Upper lobe of right lung (tissue), 1 donor: ENCODE results near the gene SCAF8. TPM values are rescaled to one million over a fixed set of nuclear protein-coding genes. Genes with fewer than 3 reads are reported as not detected.
"Not testable (repeated sequence)": the region's sequence is repeated elsewhere in the genome, so short reads cannot be mapped to it uniquely, and the experiment has no call there.

Experiments used
- ATAC-seq: fragments of 200-7000 bp; cut with Tn5 transposase; one replicate; pipeline ENCODE4 v1.9.1; 2020; ENCODE audit warnings: mild to moderate bottlenecking, moderate library complexity
- DNase-seq: peaks from one replicate; pipeline ENCODE4 v3.0.0-alpha.2; 2020
- H3K27ac ChIP-seq: fragments of 200-600 bp; one replicate; pipeline ENCODE4 v1.8.0; 2022
- H3K27me3 ChIP-seq: fragments of 200-600 bp; one replicate; pipeline ENCODE4 v1.8.0; 2022; ENCODE audit warnings: mild to moderate bottlenecking
- H3K36me3 ChIP-seq: fragments of 200-600 bp; one replicate; pipeline ENCODE4 v1.8.0; 2022
- H3K4me1 ChIP-seq: fragments of 200-600 bp; one replicate; pipeline ENCODE4 v1.8.0; 2022
- H3K4me3 ChIP-seq: fragments of 200-600 bp; one replicate; pipeline ENCODE4 v1.8.0; 2022; ENCODE audit warnings: mild to moderate bottlenecking
- H3K9me3 ChIP-seq: fragments of 200-600 bp; one replicate; pipeline ENCODE4 v1.8.0; 2022
- CTCF ChIP-seq: fragments of 200-600 bp; IDR thresholded peaks from one replicate; pipeline ENCODE4 v1.8.0; 2022; ENCODE audit warnings: antibody characterized with exemption
- intact Hi-C: fragments of 100-400 bp; cut with DNase I; formaldehyde crosslinking; loops from one replicate; pipeline ENCODE4 v1.11.0; 2022
- total RNA-seq: library from RNA; stranded (reverse); fragmentation: NEBNext Ultra II Directional; extraction: Animal tissue kit (Norgen Biotek cat#: 25700); gene quantifications from one replicate; pipeline ENCODE4 v1.2.1, GENCODE V29; 2021
- donor health status: DM: no; HTN: yes; CAD: no; lungs with severe emphysema.

Gene SCAF8
- total RNA-seq, 1 donor from 2014 or later, result 38.8 TPM

GRCh38 chr6:154800338-154800737, 67.1 kb downstream of the SCAF8 start:
- no peaks in the 10 kb centered on the region for H3K27me3 ChIP-seq
- H3K4me1 ChIP-seq, result no peaks in the 10 kb centered on the region
- H3K4me3 ChIP-seq, result no peak overlapping the region
- H3K9me3 ChIP-seq, result no peaks in the 10 kb centered on the region
- intact Hi-C loops, result no loop called here
- no peak for ATAC-seq
- no peak for TF ChIP-seq CTCF
- H3K36me3 ChIP-seq, result peaks cover 67% of the 10 kb centered on the region
- DNase-seq, result no peak
- H3K27ac ChIP-seq, result no peak overlapping the region

GRCh38 chr6:154805288-154805911, 72.2 kb downstream of the SCAF8 start:
- H3K36me3 ChIP-seq, result peaks cover 78% of the 10 kb centered on the region
- TF ChIP-seq CTCF, result peak; percentile 53
- peak; percentile 69 for ATAC-seq
- no peaks in the 10 kb centered on the region for H3K27me3 ChIP-seq
- H3K27ac ChIP-seq, result no peak overlapping the region
- intact Hi-C loops, result loop anchor here (5.0 kb wide), 1 partner anchor 128 kb away; no protein-coding TSS in a partner anchor
- H3K4me3 ChIP-seq, result no peak overlapping the region
- no peaks in the 10 kb centered on the region for H3K4me1 ChIP-seq
- no peaks in the 10 kb centered on the region for H3K9me3 ChIP-seq
- no peak for DNase-seq

GRCh38 chr6:154806804-154807203, 73.6 kb downstream of the SCAF8 start:
- no peaks in the 10 kb centered on the region for H3K27me3 ChIP-seq
- H3K4me3 ChIP-seq, result no peak overlapping the region
- no peak for TF ChIP-seq CTCF
- DNase-seq (no peak), ATAC-seq (no peak)
- no peaks in the 10 kb centered on the region for H3K9me3 ChIP-seq
- H3K27ac ChIP-seq, result no peak overlapping the region
- intact Hi-C loops, result loop anchor here (5.0 kb wide), 1 partner anchor 130 kb away; no protein-coding TSS in a partner anchor
- no peaks in the 10 kb centered on the region for H3K4me1 ChIP-seq
- peaks cover 85% of the 10 kb centered on the region for H3K36me3 ChIP-seq

- intact Hi-C loops, DNase-seq, H3K9me3 ChIP-seq, H3K4me3 ChIP-seq, ATAC-seq, H3K27me3 ChIP-seq, H3K4me1 ChIP-seq, H3K27ac ChIP-seq: not testable (repeated sequence)
- H3K36me3 ChIP-seq, result peaks cover 95% of the 10 kb centered on the region
Measured at GRCh38 chr6:154811663-154812062, 78.4 kb downstream of the SCAF8 start.

GRCh38 chr6:154814063-154814462, 80.8 kb downstream of the SCAF8 start:
- DNase-seq, result no peak
- TF ChIP-seq CTCF, result no peak

GRCh38 chr6:154815938-154816820, 83.0 kb downstream of the SCAF8 start:
- DNase-seq, result no peak
- Histone ChIP-seq H3K9me3 (no peaks in the 10 kb centered on the region), H3K4me3 (no peak overlapping the region), H3K27ac (no peak overlapping the region), H3K4me1 (no peaks in the 10 kb centered on the region), H3K27me3 (no peaks in the 10 kb centered on the region), H3K36me3 (peaks cover 99% of the 10 kb centered on the region)
- TF ChIP-seq CTCF, result no peak
- intact Hi-C loops, result no loop called here
- no peak for ATAC-seq

More at GRCh38 chr6:154814063-154814462, 80.8 kb downstream of the SCAF8 start:
- no peak for ATAC-seq
- Histone ChIP-seq H3K4me1 (no peaks in the 10 kb centered on the region), H3K27ac (no peak overlapping the region), H3K27me3 (no peaks in the 10 kb centered on the region), H3K9me3 (no peaks in the 10 kb centered on the region), H3K4me3 (no peak overlapping the region), H3K36me3 (peaks cover 99% of the 10 kb centered on the region)
- intact Hi-C loops, result no loop called here
